GM18858 (cell line): Measurements from ENCODE around the gene MAGED2.
"Not testable (repeated sequence)": the region's sequence is repeated elsewhere in the genome, so short reads cannot be mapped to it uniquely, and the experiment has no call there.

Source experiments
- ATAC-seq: cut with Tn5 transposase; IDR thresholded peaks from one replicate; pipeline ENCODE4 v1.9.1; 2021; ENCODE audit not compliant: unreplicated experiment

Gene MAGED2

GRCh38 chrX:54817220-54817820 lies 9.8 kb downstream of the MAGED2 start:
- no peak for ATAC-seq

- no peak for ATAC-seq
Measured at GRCh38 chrX:54818221-54818620, 10.7 kb downstream of the MAGED2 start.

- ATAC-seq, result no peak
Measured at GRCh38 chrX:54819201-54819600, 11.7 kb downstream of the MAGED2 start.

GRCh38 chrX:54820737-54821136 lies 13.2 kb downstream of the MAGED2 start:
- ATAC-seq, result no peak

- no peak for ATAC-seq
Measured at GRCh38 chrX:54821310-54821709, 13.8 kb downstream of the MAGED2 start.

- no peak for ATAC-seq
Measured at GRCh38 chrX:54824195-54824594, 16.6 kb downstream of the MAGED2 start.

- no peak for ATAC-seq
Measured at GRCh38 chrX:54824722-54825121, 17.2 kb downstream of the MAGED2 start.

- no peak for ATAC-seq
Measured at GRCh38 chrX:54825716-54826438, 18.3 kb downstream of the MAGED2 start.

GRCh38 chrX:54826598-54826997 lies 19.1 kb downstream of the MAGED2 start:
- ATAC-seq, result no peak

- ATAC-seq, result no peak
Measured at GRCh38 chrX:54838583-54838982, 31.0 kb downstream of the MAGED2 start.

GRCh38 chrX:54841184-54841874 lies 33.8 kb downstream of the MAGED2 start:
- not testable (repeated sequence) for ATAC-seq

GRCh38 chrX:54842607-54843006 lies 35.1 kb downstream of the MAGED2 start:
- no peak for ATAC-seq

GRCh38 chrX:54843050-54843449 lies 35.5 kb downstream of the MAGED2 start:
- no peak for ATAC-seq

- ATAC-seq, result not testable (repeated sequence)
Measured at GRCh38 chrX:54847700-54848099, 40.2 kb downstream of the MAGED2 start.

GRCh38 chrX:54865208-54865607 lies 57.7 kb downstream of the MAGED2 start:
- ATAC-seq, result no peak
